Activated CD4-positive, alpha-beta T cell treated with anti-CD3 and anti-CD28 coated beads, Interleukin-2, amount 10 ng/mL, durations not matched to agents 24 days and 14 days (primary cell): ENCODE data around the gene HOXC12. TPM values are rescaled to one million over a fixed set of nuclear protein-coding genes. Genes with fewer than 3 reads are reported as not detected.

Experiments used
- DNase-seq: peaks from one replicate; pipeline ENCODE4 v3.0.0; 2022
- H3K27ac Mint-ChIP-seq: one replicate; pipeline ENCODE4 v1.8.0; 2022; ENCODE audit warnings: mild to moderate bottlenecking, mixed read lengths
- H3K27me3 Mint-ChIP-seq: one replicate; pipeline ENCODE4 v1.8.0; 2022; ENCODE audit warnings: mixed read lengths
- H3K36me3 Mint-ChIP-seq: one replicate; pipeline ENCODE4 v1.8.0; 2022; ENCODE audit warnings: low read depth, mild to moderate bottlenecking, mixed read lengths
- H3K4me1 Mint-ChIP-seq: one replicate; pipeline ENCODE4 v1.8.0; 2021; ENCODE audit warnings: mixed read lengths
- H3K4me3 Mint-ChIP-seq: one replicate; pipeline ENCODE4 v1.8.0; 2022; ENCODE audit warnings: mild to moderate bottlenecking, moderate library complexity, mixed read lengths
- H3K9me3 Mint-ChIP-seq: one replicate; pipeline ENCODE4 v1.8.0; 2021; ENCODE audit warnings: mixed read lengths
- intact Hi-C: fragments of 100-400 bp; cut with micrococcal nuclease; formaldehyde crosslinking; loops from one replicate; pipeline ENCODE4 v1.15.1; 2023
- total RNA-seq: library from RNA; stranded (reverse); gene quantifications from 2 replicates; pipeline ENCODE4 v1.2.3, GENCODE V29; 2022

Gene HOXC12
- total RNA-seq, 1 donor from 2014 or later = not detected

- H3K4me3 Mint-ChIP-seq = no peak overlapping the region
- intact Hi-C loops = loop anchor here (5.0 kb wide), 1 partner anchor 76 kb away; the partner anchor contains the start of gene HOXC5
- H3K4me1 Mint-ChIP-seq = peaks cover 5% of the 10 kb centered on the region
- H3K36me3 Mint-ChIP-seq = peaks cover 1% of the 10 kb centered on the region
- H3K27me3 Mint-ChIP-seq = peaks cover 81% of the 10 kb centered on the region
- no peak for DNase-seq
- H3K27ac Mint-ChIP-seq = peak overlapping the region; percentile 50
- peaks cover 13% of the 10 kb centered on the region for H3K9me3 Mint-ChIP-seq
These were observed 1.7 kb downstream of the HOXC12 start for GRCh38 chr12:53956251-53956887.

GRCh38 chr12:53956914-53957536 is 2.3 kb downstream of the HOXC12 start:
- Mint-ChIP-seq H3K27ac (no peak overlapping the region), H3K4me1 (peaks cover 5% of the 10 kb centered on the region), H3K4me3 (no peak overlapping the region), H3K9me3 (peaks cover 13% of the 10 kb centered on the region), H3K27me3 (peaks cover 81% of the 10 kb centered on the region), H3K36me3 (peaks cover 1% of the 10 kb centered on the region)
- DNase-seq = no peak
- intact Hi-C loops = loop anchor here (5.0 kb wide), 1 partner anchor 75 kb away; the partner anchor contains the start of gene HOXC5

GRCh38 chr12:53958128-53958527 is 3.4 kb downstream of the HOXC12 start:
- no peak overlapping the region for H3K4me3 Mint-ChIP-seq
- H3K36me3 Mint-ChIP-seq = peaks cover 1% of the 10 kb centered on the region

GRCh38 chr12:53959314-53959713 is 4.6 kb downstream of the HOXC12 start:
- Mint-ChIP-seq H3K27me3 (peaks cover 79% of the 10 kb centered on the region), H3K27ac (no peak overlapping the region), H3K4me3 (no peak overlapping the region), H3K9me3 (peaks cover 9% of the 10 kb centered on the region), H3K36me3 (no peaks in the 10 kb centered on the region), H3K4me1 (peaks cover 7% of the 10 kb centered on the region)
- no peak for DNase-seq
- intact Hi-C loops = loop anchor here (5.0 kb wide), 1 partner anchor 73 kb away; the partner anchor contains the start of gene HOXC5

More at GRCh38 chr12:53958128-53958527, 3.4 kb downstream of the HOXC12 start:
- H3K27ac Mint-ChIP-seq = no peak overlapping the region
- H3K4me1 Mint-ChIP-seq = peaks cover 5% of the 10 kb centered on the region
- peaks cover 13% of the 10 kb centered on the region for H3K9me3 Mint-ChIP-seq
- peaks cover 80% of the 10 kb centered on the region for H3K27me3 Mint-ChIP-seq
- intact Hi-C loops = loop anchor here (5.0 kb wide), 1 partner anchor 74 kb away; the partner anchor contains the start of gene HOXC5
- no peak for DNase-seq

GRCh38 chr12:53960187-53961024 is 5.7 kb downstream of the HOXC12 start:
- no peak for DNase-seq
- peaks cover 9% of the 10 kb centered on the region for H3K9me3 Mint-ChIP-seq
- no peaks in the 10 kb centered on the region for H3K36me3 Mint-ChIP-seq
- peaks cover 85% of the 10 kb centered on the region for H3K27me3 Mint-ChIP-seq
- H3K4me1 Mint-ChIP-seq = peaks cover 10% of the 10 kb centered on the region
- peak overlapping the region; percentile 25 for H3K27ac Mint-ChIP-seq
- intact Hi-C loops = no loop called here
- no peak overlapping the region for H3K4me3 Mint-ChIP-seq

- H3K27ac Mint-ChIP-seq = no peak overlapping the region
- no peak for DNase-seq
- peaks cover 7% of the 10 kb centered on the region for H3K4me1 Mint-ChIP-seq
- H3K36me3 Mint-ChIP-seq = no peaks in the 10 kb centered on the region
- H3K9me3 Mint-ChIP-seq = peaks cover 9% of the 10 kb centered on the region
- no peak overlapping the region for H3K4me3 Mint-ChIP-seq
- peaks cover 88% of the 10 kb centered on the region for H3K27me3 Mint-ChIP-seq
- intact Hi-C loops = no loop called here
These were observed 6.5 kb downstream of the HOXC12 start for GRCh38 chr12:53961025-53961761.

GRCh38 chr12:53963005-53963404 is 8.3 kb downstream of the HOXC12 start:
- H3K27ac Mint-ChIP-seq = no peak overlapping the region
- H3K9me3 Mint-ChIP-seq = peaks cover 9% of the 10 kb centered on the region
- peaks cover 13% of the 10 kb centered on the region for H3K4me1 Mint-ChIP-seq
- intact Hi-C loops = no loop called here
- DNase-seq = no peak
- H3K4me3 Mint-ChIP-seq = no peak overlapping the region
- peaks cover 88% of the 10 kb centered on the region for H3K27me3 Mint-ChIP-seq
- no peaks in the 10 kb centered on the region for H3K36me3 Mint-ChIP-seq

GRCh38 chr12:53963434-53964314 is 9.0 kb downstream of the HOXC12 start:
- peaks cover 13% of the 10 kb centered on the region for H3K4me1 Mint-ChIP-seq
- peaks cover 9% of the 10 kb centered on the region for H3K9me3 Mint-ChIP-seq
- intact Hi-C loops = no loop called here
- H3K27me3 Mint-ChIP-seq = peaks cover 88% of the 10 kb centered on the region
- H3K27ac Mint-ChIP-seq = no peak overlapping the region
- H3K36me3 Mint-ChIP-seq = no peaks in the 10 kb centered on the region
- DNase-seq = no peak
- no peak overlapping the region for H3K4me3 Mint-ChIP-seq

- Mint-ChIP-seq H3K27me3 (peaks cover 90% of the 10 kb centered on the region), H3K4me3 (no peak overlapping the region)
These were observed 9.6 kb downstream of the HOXC12 start for GRCh38 chr12:53964315-53964713.

GRCh38 chr12:53965281-53966084 is 10.8 kb downstream of the HOXC12 start:
- H3K27me3 Mint-ChIP-seq = peaks cover 89% of the 10 kb centered on the region
- peaks cover under 1% of the 10 kb centered on the region for H3K9me3 Mint-ChIP-seq
- H3K4me1 Mint-ChIP-seq = peaks cover 13% of the 10 kb centered on the region
- intact Hi-C loops = loop anchor here (1.0 kb wide), 1 partner anchor 9 kb away; the partner anchor contains the start of gene HOTAIR
- DNase-seq = no peak
- H3K4me3 Mint-ChIP-seq = no peak overlapping the region
- H3K36me3 Mint-ChIP-seq = no peaks in the 10 kb centered on the region
- peak overlapping the region; percentile 15 for H3K27ac Mint-ChIP-seq

More at GRCh38 chr12:53964315-53964713, 9.6 kb downstream of the HOXC12 start:
- no peaks in the 10 kb centered on the region for H3K36me3 Mint-ChIP-seq
- H3K9me3 Mint-ChIP-seq = peaks cover 9% of the 10 kb centered on the region
- H3K4me1 Mint-ChIP-seq = peaks cover 13% of the 10 kb centered on the region
- DNase-seq = no peak
- H3K27ac Mint-ChIP-seq = no peak overlapping the region
- intact Hi-C loops = no loop called here

GRCh38 chr12:53966085-53966384 is 11.3 kb downstream of the HOXC12 start:
- H3K9me3 Mint-ChIP-seq = no peaks in the 10 kb centered on the region
- peaks cover 13% of the 10 kb centered on the region for H3K4me1 Mint-ChIP-seq
- H3K4me3 Mint-ChIP-seq = no peak overlapping the region
- no peak for DNase-seq
- intact Hi-C loops = loop anchor here (1.0 kb wide), 1 partner anchor 8 kb away; the partner anchor contains the start of gene HOTAIR
- H3K36me3 Mint-ChIP-seq = no peaks in the 10 kb centered on the region
- H3K27ac Mint-ChIP-seq = no peak overlapping the region
- H3K27me3 Mint-ChIP-seq = peaks cover 92% of the 10 kb centered on the region
